Neural cell (in vitro differentiated cells): ENCODE measurements around the gene KREMEN2.

Experiments used
- EZH2 ChIP-seq: fragments of 200-600, 300-800 bp; shearing (Covaris generic), sonication (generic); IDR thresholded peaks from 2 replicates; pipeline ENCODE4 v1.6.1; 2014; ENCODE audit warnings: antibody characterized with exemption, low read length, borderline replicate concordance, mild to moderate bottlenecking; ENCODE audit not compliant: insufficient read depth, poor library complexity, severe bottlenecking
- TF ChIP-seq, protein P1 (sequence below): fragments of 450-650 bp; IDR thresholded peaks from 2 replicates; pipeline ENCODE4 v1.5.1; 2014; ENCODE audit warnings: antibody characterized with exemption, mild to moderate bottlenecking, moderate library complexity; ENCODE audit not compliant: poor library complexity, severe bottlenecking

DNA sequence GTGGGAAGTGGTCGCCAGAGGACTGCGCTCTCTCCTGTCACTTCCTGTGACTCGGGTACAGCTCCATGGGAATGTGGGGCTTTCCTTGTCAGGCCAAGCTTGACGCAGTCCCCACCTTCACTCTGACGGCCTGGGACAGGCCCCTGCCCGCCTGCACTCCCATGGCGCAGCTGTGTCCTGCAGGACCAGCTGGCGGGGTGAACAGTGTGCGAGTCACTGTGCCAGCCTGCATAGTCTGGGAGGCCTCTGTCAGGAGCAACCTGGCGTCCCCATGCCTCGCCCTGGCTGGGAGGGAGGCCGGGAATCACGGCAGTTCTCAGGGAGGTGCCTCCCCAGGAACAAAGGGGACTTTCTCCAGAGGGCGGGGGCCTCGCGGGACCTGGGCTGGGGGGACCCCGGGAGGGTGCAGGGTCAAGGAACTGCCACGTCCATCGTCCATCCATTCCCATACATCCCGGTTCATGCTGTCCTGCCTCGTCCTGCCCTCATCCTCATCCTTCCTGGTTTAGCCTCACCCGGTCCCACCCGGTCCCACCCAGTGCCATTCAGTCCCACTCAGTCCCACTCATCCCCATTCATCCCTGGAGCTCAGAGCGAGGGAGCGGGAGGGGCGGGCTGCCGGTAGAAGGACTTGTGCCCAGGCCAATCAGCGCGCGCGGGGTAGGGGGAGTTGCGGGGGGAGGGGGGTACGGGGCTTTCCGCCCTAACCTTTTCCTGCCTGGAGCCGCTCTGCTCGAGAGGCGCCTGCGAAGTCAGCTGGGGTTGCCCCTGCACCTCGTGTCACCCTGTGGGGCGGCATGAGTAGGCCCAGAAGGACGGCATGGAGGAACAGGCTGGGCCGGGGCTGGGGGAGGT, 38.9 kb upstream of the KREMEN2 start:
- no peak for TF ChIP-seq EZH2
- TF ChIP-seq, protein P1, sequence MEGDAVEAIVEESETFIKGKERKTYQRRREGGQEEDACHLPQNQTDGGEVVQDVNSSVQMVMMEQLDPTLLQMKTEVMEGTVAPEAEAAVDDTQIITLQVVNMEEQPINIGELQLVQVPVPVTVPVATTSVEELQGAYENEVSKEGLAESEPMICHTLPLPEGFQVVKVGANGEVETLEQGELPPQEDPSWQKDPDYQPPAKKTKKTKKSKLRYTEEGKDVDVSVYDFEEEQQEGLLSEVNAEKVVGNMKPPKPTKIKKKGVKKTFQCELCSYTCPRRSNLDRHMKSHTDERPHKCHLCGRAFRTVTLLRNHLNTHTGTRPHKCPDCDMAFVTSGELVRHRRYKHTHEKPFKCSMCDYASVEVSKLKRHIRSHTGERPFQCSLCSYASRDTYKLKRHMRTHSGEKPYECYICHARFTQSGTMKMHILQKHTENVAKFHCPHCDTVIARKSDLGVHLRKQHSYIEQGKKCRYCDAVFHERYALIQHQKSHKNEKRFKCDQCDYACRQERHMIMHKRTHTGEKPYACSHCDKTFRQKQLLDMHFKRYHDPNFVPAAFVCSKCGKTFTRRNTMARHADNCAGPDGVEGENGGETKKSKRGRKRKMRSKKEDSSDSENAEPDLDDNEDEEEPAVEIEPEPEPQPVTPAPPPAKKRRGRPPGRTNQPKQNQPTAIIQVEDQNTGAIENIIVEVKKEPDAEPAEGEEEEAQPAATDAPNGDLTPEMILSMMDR, result no peak
